Activated CD4-positive, alpha-beta T cell treated with anti-CD3 and anti-CD28 coated beads for 1 hour (primary cell): ENCODE data around the gene IPO9.

ENCODE experiments used
- DNase-seq: peaks from one replicate; pipeline ENCODE4 v3.0.0-alpha.2; 2020

IPO9 gene

GRCh38 chr1:201828820-201829774 lies at the start of gene IPO9:
TSS of gene IPO9 (plus strand) at chr1:201829157. CDS start at chr1:201829210, 53 bp downstream.
- peak; percentile 89 for DNase-seq

- no peak for DNase-seq
Observed at GRCh38 chr1:201779351-201779880, 49.5 kb upstream of the IPO9 start.

- no peak for DNase-seq
Observed at GRCh38 chr1:201780952-201781351, 48.0 kb upstream of the IPO9 start.

GRCh38 chr1:201781437-201781836 lies 47.5 kb upstream of the IPO9 start:
- no peak for DNase-seq

GRCh38 chr1:201782353-201782752 lies 46.6 kb upstream of the IPO9 start:
- DNase-seq, result no peak

- DNase-seq, result no peak
Observed at GRCh38 chr1:201783058-201783457, 45.9 kb upstream of the IPO9 start.

- DNase-seq, result no peak
Observed at GRCh38 chr1:201783572-201783971, 45.4 kb upstream of the IPO9 start.

- DNase-seq, result no peak
Observed at GRCh38 chr1:201785291-201785690, 43.7 kb upstream of the IPO9 start.

GRCh38 chr1:201786824-201787223 lies 42.1 kb upstream of the IPO9 start:
- DNase-seq, result no peak

- no peak for DNase-seq
Observed at GRCh38 chr1:201788296-201788695, 40.7 kb upstream of the IPO9 start.

GRCh38 chr1:201789245-201789644 lies 39.7 kb upstream of the IPO9 start:
- no peak for DNase-seq

- no peak for DNase-seq
Observed at GRCh38 chr1:201790261-201790660, 38.7 kb upstream of the IPO9 start.

GRCh38 chr1:201791051-201791778 lies 37.7 kb upstream of the IPO9 start:
- DNase-seq, result no peak

GRCh38 chr1:201791779-201792173 lies 37.2 kb upstream of the IPO9 start:
- no peak for DNase-seq

- peak; percentile 13 for DNase-seq
Observed at GRCh38 chr1:201792534-201793305, 36.2 kb upstream of the IPO9 start.

- DNase-seq, result no peak
Observed at GRCh38 chr1:201793306-201793925, 35.5 kb upstream of the IPO9 start.

- DNase-seq, result no peak
Observed at GRCh38 chr1:201795066-201795465, 33.9 kb upstream of the IPO9 start.

- DNase-seq, result no peak
Observed at GRCh38 chr1:201800246-201800645, 28.7 kb upstream of the IPO9 start.

GRCh38 chr1:201806801-201807200 lies 22.2 kb upstream of the IPO9 start:
- no peak for DNase-seq

- no peak for DNase-seq
Observed at GRCh38 chr1:201807958-201808632, 20.9 kb upstream of the IPO9 start.

- no peak for DNase-seq
Observed at GRCh38 chr1:201808633-201808990, 20.3 kb upstream of the IPO9 start.

- DNase-seq, result no peak
Observed at GRCh38 chr1:201809876-201810275, 19.1 kb upstream of the IPO9 start.
